ENCODE data around the gene S100A3. TPM values are rescaled to one million over a fixed set of nuclear protein-coding genes. Genes with fewer than 3 reads are reported as not detected.
A peak's percentile ranks its signal among the peaks of the same experiment; 100 is the strongest.

Gene S100A3
- polyA plus RNA-seq, 1 donor (not counting 4 experiments of a cell fraction or from before 2014, with no cell fraction given): 15.1 TPM

DNA sequence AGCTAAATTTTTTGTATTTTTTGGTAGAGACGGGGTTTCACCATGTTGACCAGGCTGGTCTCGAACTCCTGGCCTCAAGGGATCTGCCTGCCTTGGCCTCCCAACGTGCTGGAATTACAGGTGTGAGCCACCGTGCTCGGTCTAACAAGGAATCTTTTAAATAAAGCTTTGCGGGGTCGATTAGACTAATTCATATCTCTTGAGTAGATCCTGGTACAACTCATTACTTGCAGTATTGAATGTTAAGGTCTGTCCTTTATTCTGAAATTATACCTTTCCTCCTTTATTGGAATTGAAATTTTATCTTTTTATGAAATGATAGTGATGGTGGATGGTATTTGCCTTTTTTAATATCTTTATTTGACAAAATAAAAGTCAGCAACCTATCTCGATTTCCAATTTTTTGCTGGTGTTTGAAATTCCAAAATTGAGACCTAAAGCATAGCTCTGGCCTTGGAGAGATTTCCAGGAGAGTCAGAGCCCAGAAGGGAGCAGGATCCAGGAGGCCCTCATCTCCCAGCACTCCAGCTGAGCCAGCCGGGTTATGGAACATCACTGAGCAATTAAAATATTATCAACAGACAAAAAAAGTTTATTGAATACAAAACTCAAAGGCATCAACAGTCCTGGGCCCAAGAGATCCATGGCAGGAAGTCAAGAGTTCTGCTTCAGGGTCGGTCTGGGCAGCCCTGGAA lies 11.9 kb upstream of the S100A3 start:
- peaks cover 18% of the 10 kb centered on the region for H3K79me2 ChIP-seq (ENCODE audit: control insufficient read depth, insufficient read depth, low read length)
- no peak overlapping the region for H3K4me2 ChIP-seq (ENCODE audit: control insufficient read depth, extremely low read depth, insufficient read depth, low read depth, low read length)
- peak overlapping the region; percentile 100 for H3K27ac ChIP-seq (ENCODE audit: control insufficient read depth, insufficient read depth, low read length)
- peak overlapping the region; percentile 99 for H3K9ac ChIP-seq (ENCODE audit: control insufficient read depth, extremely low read depth, insufficient read depth, low read length)
- DNase-seq (ENCODE audit: low read depth, low spot score) (no peak), FAIRE-seq (no peak)
- H3K4me1 ChIP-seq (ENCODE audit: control insufficient read depth, extremely low read depth, insufficient read depth, low read length): peaks cover 1% of the 10 kb centered on the region
- H4K20me1 ChIP-seq (ENCODE audit: control insufficient read depth, extremely low read depth, insufficient read depth, low read length): peaks cover 21% of the 10 kb centered on the region
- H3K9me3 ChIP-seq (ENCODE audit: control insufficient read depth, low read depth, low read length): no peaks in the 10 kb centered on the region
- dilution Hi-C loops (cut with MboI; ENCODE audit: extremely low pct_ligation_motif_present, low sequenced_read_pairs): no loop called here
- H2AFZ ChIP-seq (ENCODE audit: control insufficient read depth, low read length): no peak overlapping the region
- no peaks in the 10 kb centered on the region for H3K27me3 ChIP-seq (ENCODE audit: control insufficient read depth, extremely low read depth, insufficient read depth, low read length)
- no peak overlapping the region for H3K4me3 ChIP-seq (ENCODE audit: control insufficient read depth in 2 of 3, extremely low read depth in 1 of 3, insufficient read depth in 2 of 3, low read depth in 1 of 3, low read length in 3 of 3)
- peaks cover 17 to 33% of the 10 kb centered on the region in 2 experiments for H3K36me3 ChIP-seq (ENCODE audit: control insufficient read depth in 2 of 2, extremely low read depth in 1 of 2, insufficient read depth in 2 of 2, low read length in 2 of 2)
- no peaks in the 10 kb centered on the region for H3K9me1 ChIP-seq (ENCODE audit: control insufficient read depth, extremely low read depth, insufficient read depth, low read length)
- TF ChIP-seq EZH2 (IDR thresholded peaks at IDR 0.05; ENCODE audit: low read length): no peak
- TF ChIP-seq, protein P1, sequence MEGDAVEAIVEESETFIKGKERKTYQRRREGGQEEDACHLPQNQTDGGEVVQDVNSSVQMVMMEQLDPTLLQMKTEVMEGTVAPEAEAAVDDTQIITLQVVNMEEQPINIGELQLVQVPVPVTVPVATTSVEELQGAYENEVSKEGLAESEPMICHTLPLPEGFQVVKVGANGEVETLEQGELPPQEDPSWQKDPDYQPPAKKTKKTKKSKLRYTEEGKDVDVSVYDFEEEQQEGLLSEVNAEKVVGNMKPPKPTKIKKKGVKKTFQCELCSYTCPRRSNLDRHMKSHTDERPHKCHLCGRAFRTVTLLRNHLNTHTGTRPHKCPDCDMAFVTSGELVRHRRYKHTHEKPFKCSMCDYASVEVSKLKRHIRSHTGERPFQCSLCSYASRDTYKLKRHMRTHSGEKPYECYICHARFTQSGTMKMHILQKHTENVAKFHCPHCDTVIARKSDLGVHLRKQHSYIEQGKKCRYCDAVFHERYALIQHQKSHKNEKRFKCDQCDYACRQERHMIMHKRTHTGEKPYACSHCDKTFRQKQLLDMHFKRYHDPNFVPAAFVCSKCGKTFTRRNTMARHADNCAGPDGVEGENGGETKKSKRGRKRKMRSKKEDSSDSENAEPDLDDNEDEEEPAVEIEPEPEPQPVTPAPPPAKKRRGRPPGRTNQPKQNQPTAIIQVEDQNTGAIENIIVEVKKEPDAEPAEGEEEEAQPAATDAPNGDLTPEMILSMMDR (optimal IDR thresholded peaks at IDR 0.05 in 1 of 3, IDR thresholded peaks at IDR 0.05 in 1 of 3, conservative IDR thresholded peaks at IDR 0.05 in 1 of 3; ENCODE audit: extremely low read depth in 1 of 3, insufficient read depth in 2 of 3, low read length in 3 of 3): no peak

DNA sequence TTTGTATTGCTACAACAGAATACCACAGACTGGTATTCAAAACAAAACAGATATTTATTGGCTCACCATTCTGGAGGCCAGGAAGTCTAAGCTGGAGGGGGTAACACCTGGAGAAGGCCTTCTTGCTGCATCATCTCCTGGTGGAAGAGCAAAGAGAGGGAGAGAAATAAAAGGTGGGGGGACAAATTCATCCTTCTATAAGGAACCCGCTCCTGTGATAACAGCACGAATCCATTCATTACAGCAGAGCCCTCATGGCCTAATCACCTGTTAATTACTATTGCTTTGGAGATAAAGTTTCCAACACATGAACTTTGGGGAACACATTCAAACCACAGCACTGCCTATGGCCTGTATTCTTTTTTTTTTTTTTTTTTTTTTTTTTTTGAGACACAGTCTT lies 11.2 kb upstream of the S100A3 start:
- Histone ChIP-seq H4K20me1 (ENCODE audit: control insufficient read depth, extremely low read depth, insufficient read depth, low read length) (peaks cover 21% of the 10 kb centered on the region), H3K4me3 (ENCODE audit: control insufficient read depth in 2 of 3, extremely low read depth in 1 of 3, insufficient read depth in 2 of 3, low read depth in 1 of 3, low read length in 3 of 3) (no peak overlapping the region), H3K4me1 (ENCODE audit: control insufficient read depth, extremely low read depth, insufficient read depth, low read length) (no peaks in the 10 kb centered on the region), H3K9me3 (ENCODE audit: control insufficient read depth, low read depth, low read length) (no peaks in the 10 kb centered on the region), H2AFZ (ENCODE audit: control insufficient read depth, low read length) (no peak overlapping the region), H3K27me3 (ENCODE audit: control insufficient read depth, extremely low read depth, insufficient read depth, low read length) (no peaks in the 10 kb centered on the region), H3K36me3 (ENCODE audit: control insufficient read depth in 2 of 2, extremely low read depth in 1 of 2, insufficient read depth in 2 of 2, low read length in 2 of 2) (peaks cover 18 to 38% of the 10 kb centered on the region in 2 experiments), H3K9me1 (ENCODE audit: control insufficient read depth, extremely low read depth, insufficient read depth, low read length) (no peaks in the 10 kb centered on the region), H3K9ac (ENCODE audit: control insufficient read depth, extremely low read depth, insufficient read depth, low read length) (no peak overlapping the region), H3K27ac (ENCODE audit: control insufficient read depth, insufficient read depth, low read length) (no peak overlapping the region), H3K79me2 (ENCODE audit: control insufficient read depth, insufficient read depth, low read length) (peaks cover 18% of the 10 kb centered on the region), H3K4me2 (ENCODE audit: control insufficient read depth, extremely low read depth, insufficient read depth, low read depth, low read length) (no peak overlapping the region)
- TF ChIP-seq EZH2 (IDR thresholded peaks at IDR 0.05; ENCODE audit: low read length): no peak
- TF ChIP-seq, protein P1 (optimal IDR thresholded peaks at IDR 0.05 in 1 of 3, IDR thresholded peaks at IDR 0.05 in 1 of 3, conservative IDR thresholded peaks at IDR 0.05 in 1 of 3; ENCODE audit: extremely low read depth in 1 of 3, insufficient read depth in 2 of 3, low read length in 3 of 3): no peak
- FAIRE-seq: no peak
- DNase-seq (ENCODE audit: low read depth, low spot score): no peak
- dilution Hi-C loops (cut with MboI; ENCODE audit: extremely low pct_ligation_motif_present, low sequenced_read_pairs): no loop called here
